Right atrium auricular region (tissue), 2 donors: ENCODE results near the gene DSE. TPM values are rescaled to one million over a fixed set of nuclear protein-coding genes. Genes with fewer than 3 reads are reported as not detected.
A peak's percentile ranks its signal among the peaks of the same experiment; 100 is the strongest.

Experiments
- DNase-seq: peaks from one replicate; pipeline ENCODE4 v3.0.0-alpha.2; 2019; ENCODE audit warnings: low spot score
- H3K27ac ChIP-seq, 2 donors: fragments of 200-600 bp; sonication (generic); 1 replicate in 1 of 2; 2 replicates in 1 of 2; pipeline ENCODE4 v1.5.1; 2016 to 2019
- H3K27me3 ChIP-seq, 2 donors: fragments of 200-600 bp; sonication (generic); one replicate each; pipeline versions ENCODE4 v1.5.1 to v1.6.0; 2017 to 2019
- H3K36me3 ChIP-seq: fragments of 200-600 bp; sonication (generic); one replicate; pipeline ENCODE4 v1.5.1; 2016
- H3K4me1 ChIP-seq, 2 donors: fragments of 200-600 bp; sonication (generic); one replicate each; pipeline versions ENCODE4 v1.5.1 to v1.6.0; 2017 to 2019
- H3K4me3 ChIP-seq, 2 donors: fragments of 200-600 bp; sonication (generic); 1 replicate in 1 of 2; 2 replicates in 1 of 2; pipeline ENCODE4 v1.5.1; 2017 to 2019; ENCODE audit warnings: mild to moderate bottlenecking in 1 of 2, moderate library complexity in 1 of 2
- H3K9me3 ChIP-seq, 2 donors: fragments of 200-600 bp; sonication (generic); one replicate each; pipeline ENCODE4 v1.5.1; 2019
- CTCF ChIP-seq, 2 donors: fragments of 200-600 bp; sonication (generic); IDR thresholded peaks; one replicate each; pipeline ENCODE4 v1.5.1; 2019; ENCODE audit warnings: antibody characterized with exemption in 2 of 2
- total RNA-seq, 2 donors: library from RNA; depleted of rRNA; stranded (reverse); fragments of >200 nt; gene quantifications; one replicate each; pipeline ENCODE4 v1.1.0, GENCODE V29; 2016

Gene DSE
- total RNA-seq, 2 donors from 2014 or later = 19.4 to 31.7 TPM

GRCh38 chr6:116403205-116403604, 32.5 kb downstream of the DSE start:
- Histone ChIP-seq H3K4me3 (no peak overlapping the region), H3K9me3 (no peaks in the 10 kb centered on the region), H3K4me1 (peaks cover 0 to 29% of the 10 kb centered on the region in 2 donors), H3K36me3 (peaks cover 5% of the 10 kb centered on the region), H3K27ac (no peak overlapping the region), H3K27me3 (no peaks in the 10 kb centered on the region)
- DNase-seq = no peak
- no peak for TF ChIP-seq CTCF (IDR thresholded peaks at IDR 0.05)

- H3K27ac ChIP-seq = peak overlapping the region; percentile 44 to 51
- DNase-seq = no peak
- H3K9me3 ChIP-seq = no peaks in the 10 kb centered on the region
- no peaks in the 10 kb centered on the region for H3K36me3 ChIP-seq
- H3K4me1 ChIP-seq = peaks cover 0 to 30% of the 10 kb centered on the region in 2 donors
- no peaks in the 10 kb centered on the region for H3K27me3 ChIP-seq
- H3K4me3 ChIP-seq = no peak overlapping the region
- no peak for TF ChIP-seq CTCF (IDR thresholded peaks at IDR 0.05)
These were observed 33.9 kb downstream of the DSE start for GRCh38 chr6:116404696-116405095.

- Histone ChIP-seq H3K4me3 (no peak overlapping the region), H3K9me3 (no peaks in the 10 kb centered on the region), H3K4me1 (peaks cover 0 to 34% of the 10 kb centered on the region in 2 donors), H3K27me3 (no peaks in the 10 kb centered on the region), H3K36me3 (no peaks in the 10 kb centered on the region), H3K27ac (peak overlapping the region; percentile 44 to 51)
- TF ChIP-seq CTCF (IDR thresholded peaks at IDR 0.05) = no peak
- DNase-seq = no peak
These were observed 34.4 kb downstream of the DSE start for GRCh38 chr6:116405138-116405537.

GRCh38 chr6:116405652-116406356, 35.1 kb downstream of the DSE start:
- Histone ChIP-seq H3K9me3 (no peaks in the 10 kb centered on the region), H3K27ac (peak overlapping the region; percentile 44 to 51), H3K27me3 (no peaks in the 10 kb centered on the region), H3K4me1 (peaks cover 0 to 39% of the 10 kb centered on the region in 2 donors), H3K4me3 (no peak overlapping the region), H3K36me3 (no peaks in the 10 kb centered on the region)
- no peak for TF ChIP-seq CTCF (IDR thresholded peaks at IDR 0.05)
- no peak for DNase-seq

- no peak overlapping the region for H3K4me3 ChIP-seq
- H3K9me3 ChIP-seq = no peaks in the 10 kb centered on the region
- H3K27me3 ChIP-seq = no peaks in the 10 kb centered on the region
- TF ChIP-seq CTCF (IDR thresholded peaks at IDR 0.05) = no peak
- H3K4me1 ChIP-seq = peaks cover 0 to 50% of the 10 kb centered on the region in 2 donors
- DNase-seq = no peak
- peak overlapping the region; percentile 44 to 51 for H3K27ac ChIP-seq
- no peaks in the 10 kb centered on the region for H3K36me3 ChIP-seq
These were observed 36.1 kb downstream of the DSE start for GRCh38 chr6:116406678-116407345.
